ENCODE measurements around the gene GP5. TPM values are rescaled to one million over a fixed set of nuclear protein-coding genes. Genes with fewer than 3 reads are reported as not detected.

Gene GP5
- total RNA-seq, 2 experiments from 2014 or later = 0.62 to 0.64 TPM

GRCh38 chr3:194424373-194424772 is 25.3 kb upstream of the GP5 start:
- Mint-ChIP-seq H3K4me3 (no peak overlapping the region), H3K4me1 (ENCODE audit: low read depth) (no peaks in the 10 kb centered on the region), H3K27ac (no peak overlapping the region)

GRCh38 chr3:194423317-194423716 is 24.3 kb upstream of the GP5 start:
- CTCF ChIA-PET = interaction anchor here (1.4 kb wide), 1 partner anchor 16 kb away, joined by 3 read pairs; no protein-coding TSS in a partner anchor
- Mint-ChIP-seq H3K36me3 (ENCODE audit: low read depth) (peaks cover 29% of the 10 kb centered on the region), H3K4me3 (no peak overlapping the region), H3K9me3 (no peaks in the 10 kb centered on the region), H3K4me1 (ENCODE audit: low read depth) (no peaks in the 10 kb centered on the region), H3K27me3 (ENCODE audit: low read depth) (no peaks in the 10 kb centered on the region), H3K27ac (no peak overlapping the region)
- intact Hi-C loops (cut with micrococcal nuclease) = no loop called here
- no peak for DNase-seq

More at GRCh38 chr3:194424373-194424772, 25.3 kb upstream of the GP5 start:
- DNase-seq = no peak
- no peaks in the 10 kb centered on the region for H3K9me3 Mint-ChIP-seq
- no peaks in the 10 kb centered on the region for H3K27me3 Mint-ChIP-seq (ENCODE audit: low read depth)
- intact Hi-C loops (cut with micrococcal nuclease) = no loop called here
- H3K36me3 Mint-ChIP-seq (ENCODE audit: low read depth) = peaks cover 28% of the 10 kb centered on the region
- CTCF ChIA-PET = no interaction called here

GRCh38 chr3:194422188-194422587 is 23.1 kb upstream of the GP5 start:
- no peaks in the 10 kb centered on the region for H3K27me3 Mint-ChIP-seq (ENCODE audit: low read depth)
- intact Hi-C loops (cut with micrococcal nuclease) = no loop called here
- CTCF ChIA-PET = interaction anchor here (0.6 to 1.4 kb wide), 2 partner anchors 15 to 31 kb away, joined by 3 to 5 read pairs; no protein-coding TSS in a partner anchor
- no peak overlapping the region for H3K27ac Mint-ChIP-seq
- no peak overlapping the region for H3K4me3 Mint-ChIP-seq
- H3K4me1 Mint-ChIP-seq (ENCODE audit: low read depth) = no peaks in the 10 kb centered on the region
- H3K9me3 Mint-ChIP-seq = no peaks in the 10 kb centered on the region
- no peak for DNase-seq
- H3K36me3 Mint-ChIP-seq (ENCODE audit: low read depth) = peaks cover 24% of the 10 kb centered on the region

DNA sequence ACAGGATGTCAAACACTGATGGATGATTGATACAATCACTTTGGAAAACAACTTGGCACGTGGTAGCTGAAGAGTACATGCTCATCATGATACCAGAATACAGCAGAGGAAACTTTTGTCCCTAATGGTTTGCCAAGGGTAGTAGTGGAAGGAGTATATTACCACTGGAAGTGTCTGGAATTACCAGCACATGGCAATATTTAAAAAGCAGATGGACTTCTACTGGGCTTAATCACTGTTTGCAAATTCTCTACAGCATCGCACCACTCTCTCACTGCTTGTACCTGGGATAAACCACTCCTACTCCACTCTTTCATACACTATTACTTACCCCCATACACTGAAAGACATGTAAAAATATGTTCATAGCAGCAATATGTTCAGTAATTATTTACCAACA is 19.6 kb upstream of the GP5 start:
- CTCF ChIA-PET = no interaction called here
- intact Hi-C loops (cut with micrococcal nuclease) = no loop called here

GRCh38 chr3:194407423-194407822 is 8.4 kb upstream of the GP5 start:
- CTCF ChIA-PET = interaction anchor here (0.9 to 15.7 kb wide), 10 partner anchors 11 to 188 kb away, joined by 3 to 166 read pairs (median 4); partner anchors contain the start of gene GP5
- Mint-ChIP-seq H3K27ac (no peak overlapping the region), H3K9me3 (no peaks in the 10 kb centered on the region), H3K36me3 (ENCODE audit: low read depth) (peaks cover 16% of the 10 kb centered on the region), H3K27me3 (ENCODE audit: low read depth) (no peaks in the 10 kb centered on the region), H3K4me1 (ENCODE audit: low read depth) (peaks cover 2% of the 10 kb centered on the region), H3K4me3 (no peak overlapping the region)
- DNase-seq = no peak
- intact Hi-C loops (cut with micrococcal nuclease) = no loop called here

More for the DNA sequence above, 19.6 kb upstream of the GP5 start:
- Mint-ChIP-seq H3K9me3 (no peaks in the 10 kb centered on the region), H3K27ac (no peak overlapping the region), H3K4me3 (no peak overlapping the region), H3K36me3 (ENCODE audit: low read depth) (peaks cover 22% of the 10 kb centered on the region), H3K4me1 (ENCODE audit: low read depth) (no peaks in the 10 kb centered on the region), H3K27me3 (ENCODE audit: low read depth) (no peaks in the 10 kb centered on the region)
- no peak for DNase-seq

DNA sequence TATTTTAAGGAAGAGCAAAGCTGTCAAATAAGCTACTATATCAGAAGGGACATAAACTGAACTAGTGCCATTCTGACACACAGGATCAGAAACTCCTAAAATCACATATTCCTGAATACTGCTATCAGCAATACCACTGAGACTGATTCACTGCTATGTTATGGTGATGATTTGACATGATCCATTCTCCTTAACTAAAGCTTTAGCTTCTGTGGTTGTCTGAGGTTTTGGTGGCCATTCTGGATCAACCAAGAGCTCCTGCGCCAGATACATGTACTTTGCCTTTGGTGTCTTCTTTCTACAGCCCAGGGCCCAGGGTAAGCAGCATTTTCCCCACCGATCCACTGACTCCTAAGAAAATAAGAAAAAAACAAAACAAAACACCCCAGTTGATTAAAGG is 6.7 kb upstream of the GP5 start:
- H3K4me1 Mint-ChIP-seq (ENCODE audit: low read depth) = peaks cover 2% of the 10 kb centered on the region
- DNase-seq = no peak

DNA sequence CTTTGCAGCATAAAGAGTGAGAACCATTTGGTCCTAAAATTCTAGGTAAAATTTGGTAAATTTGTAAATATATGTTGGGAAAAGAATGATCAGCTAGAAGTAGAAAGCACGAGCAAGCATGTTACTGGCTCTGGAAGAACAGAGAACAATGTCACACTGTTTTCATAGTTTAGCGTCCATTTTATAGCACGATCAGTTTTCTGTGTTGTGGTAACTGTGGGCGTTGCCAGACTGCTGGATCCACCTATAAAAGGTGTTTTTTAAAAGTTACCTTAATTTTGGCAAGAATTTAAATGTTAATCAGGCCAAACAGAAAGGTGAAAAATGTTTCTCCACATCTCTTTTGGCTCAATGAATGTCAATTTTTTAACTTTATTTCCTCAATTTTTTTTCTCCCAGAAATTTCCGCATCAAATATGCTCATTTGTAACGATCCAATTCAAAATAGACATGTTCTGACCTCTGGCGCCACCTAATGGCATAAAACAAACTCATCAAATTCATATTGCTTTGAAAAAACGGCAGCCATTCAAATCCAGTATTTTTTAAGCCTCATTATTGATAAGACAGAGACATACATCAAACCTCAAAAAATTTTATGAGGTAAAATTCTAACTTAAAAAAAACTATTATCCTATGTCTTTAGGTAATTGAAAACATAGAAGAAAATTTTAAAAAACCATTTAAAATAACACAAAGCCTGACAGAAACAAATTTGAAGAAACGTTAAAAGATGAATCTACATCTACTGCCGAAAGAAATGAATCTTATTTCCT is 5.5 kb upstream of the GP5 start:
- peak; percentile 60 for DNase-seq
- CTCF ChIA-PET = interaction anchor here (0.6 to 15.7 kb wide), 10 partner anchors 8 to 83 kb away, joined by 3 to 166 read pairs (median 4); partner anchors contain the start of gene GP5
- intact Hi-C loops (cut with micrococcal nuclease) = loop anchor here (1.0 to 2.0 kb wide), 2 partner anchors 60 to 71 kb away; no protein-coding TSS in a partner anchor
- Mint-ChIP-seq H3K27me3 (ENCODE audit: low read depth) (no peaks in the 10 kb centered on the region), H3K4me3 (no peak overlapping the region), H3K36me3 (ENCODE audit: low read depth) (peaks cover 8% of the 10 kb centered on the region), H3K4me1 (ENCODE audit: low read depth) (peaks cover 9% of the 10 kb centered on the region), H3K9me3 (no peaks in the 10 kb centered on the region), H3K27ac (no peak overlapping the region)

More for the DNA sequence above, 6.7 kb upstream of the GP5 start:
- H3K4me3 Mint-ChIP-seq = no peak overlapping the region
- CTCF ChIA-PET = interaction anchor here (0.8 to 15.7 kb wide), 5 partner anchors 9 to 72 kb away, joined by 3 to 166 read pairs (median 31); partner anchors contain the start of gene GP5
- no peak overlapping the region for H3K27ac Mint-ChIP-seq
- H3K27me3 Mint-ChIP-seq (ENCODE audit: low read depth) = no peaks in the 10 kb centered on the region
- intact Hi-C loops (cut with micrococcal nuclease) = loop anchor here (2.0 kb wide), 1 partner anchor 61 kb away; no protein-coding TSS in a partner anchor
- no peaks in the 10 kb centered on the region for H3K9me3 Mint-ChIP-seq
- peaks cover 11% of the 10 kb centered on the region for H3K36me3 Mint-ChIP-seq (ENCODE audit: low read depth)

GRCh38 chr3:194401868-194402329 is 2.8 kb upstream of the GP5 start:
- no peak for DNase-seq
- Mint-ChIP-seq H3K27ac (no peak overlapping the region), H3K4me1 (ENCODE audit: low read depth) (peaks cover 32% of the 10 kb centered on the region), H3K27me3 (ENCODE audit: low read depth) (peaks cover 5% of the 10 kb centered on the region), H3K36me3 (ENCODE audit: low read depth) (peaks cover 3% of the 10 kb centered on the region), H3K9me3 (no peaks in the 10 kb centered on the region), H3K4me3 (no peak overlapping the region)
- intact Hi-C loops (cut with micrococcal nuclease) = no loop called here
- CTCF ChIA-PET = interaction anchor here (1.0 to 15.7 kb wide), 5 partner anchors 13 to 69 kb away, joined by 3 to 166 read pairs (median 4); no protein-coding TSS in a partner anchor

DNA sequence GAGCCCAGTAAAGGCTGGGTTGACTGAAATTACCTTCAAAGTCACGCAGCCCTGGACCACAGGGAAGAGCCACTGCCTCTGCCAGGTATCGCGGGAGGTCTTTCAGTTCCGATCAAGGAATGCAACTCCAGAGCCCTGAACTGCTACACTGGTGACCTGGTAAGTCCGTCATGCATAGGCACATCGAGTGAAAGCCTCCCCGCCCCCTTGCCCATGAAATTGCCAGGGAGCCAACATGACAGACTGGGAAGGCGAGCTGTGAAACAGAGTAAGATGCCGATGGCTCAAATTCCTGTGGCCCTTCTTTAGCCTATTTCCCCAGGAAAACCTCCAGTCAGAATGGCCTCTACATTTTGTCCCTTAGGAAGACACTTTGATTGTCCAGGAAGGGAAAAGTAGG is 2.3 kb upstream of the GP5 start:
- peaks cover 5% of the 10 kb centered on the region for H3K27me3 Mint-ChIP-seq (ENCODE audit: low read depth)
- CTCF ChIA-PET = interaction anchor here (15.7 kb wide), 1 partner anchor 59 kb away, joined by 166 read pairs; no protein-coding TSS in a partner anchor
- H3K4me1 Mint-ChIP-seq (ENCODE audit: low read depth) = peaks cover 35% of the 10 kb centered on the region
- no peak for DNase-seq
- peaks cover 3% of the 10 kb centered on the region for H3K36me3 Mint-ChIP-seq (ENCODE audit: low read depth)
- intact Hi-C loops (cut with micrococcal nuclease) = no loop called here
- H3K27ac Mint-ChIP-seq = no peak overlapping the region
- no peak overlapping the region for H3K4me3 Mint-ChIP-seq
- no peaks in the 10 kb centered on the region for H3K9me3 Mint-ChIP-seq

- H3K36me3 Mint-ChIP-seq (ENCODE audit: low read depth) = peaks cover 3% of the 10 kb centered on the region
- no peak overlapping the region for H3K4me3 Mint-ChIP-seq
- CTCF ChIA-PET = interaction anchor here (0.6 to 15.7 kb wide), 3 partner anchors 57 to 159 kb away, joined by 3 to 166 read pairs (median 4); no protein-coding TSS in a partner anchor
- no peaks in the 10 kb centered on the region for H3K9me3 Mint-ChIP-seq
- H3K4me1 Mint-ChIP-seq (ENCODE audit: low read depth) = peaks cover 49% of the 10 kb centered on the region
- H3K27ac Mint-ChIP-seq = no peak overlapping the region
- DNase-seq = peak; percentile 8
- intact Hi-C loops (cut with micrococcal nuclease) = loop anchor here (5.0 kb wide), 2 partner anchors 232 to 623 kb away; partner anchors contain the start of gene TMEM44
- peaks cover 5% of the 10 kb centered on the region for H3K27me3 Mint-ChIP-seq (ENCODE audit: low read depth)
These were observed 877 bp upstream of the GP5 start for GRCh38 chr3:194399874-194400411.

DNA sequence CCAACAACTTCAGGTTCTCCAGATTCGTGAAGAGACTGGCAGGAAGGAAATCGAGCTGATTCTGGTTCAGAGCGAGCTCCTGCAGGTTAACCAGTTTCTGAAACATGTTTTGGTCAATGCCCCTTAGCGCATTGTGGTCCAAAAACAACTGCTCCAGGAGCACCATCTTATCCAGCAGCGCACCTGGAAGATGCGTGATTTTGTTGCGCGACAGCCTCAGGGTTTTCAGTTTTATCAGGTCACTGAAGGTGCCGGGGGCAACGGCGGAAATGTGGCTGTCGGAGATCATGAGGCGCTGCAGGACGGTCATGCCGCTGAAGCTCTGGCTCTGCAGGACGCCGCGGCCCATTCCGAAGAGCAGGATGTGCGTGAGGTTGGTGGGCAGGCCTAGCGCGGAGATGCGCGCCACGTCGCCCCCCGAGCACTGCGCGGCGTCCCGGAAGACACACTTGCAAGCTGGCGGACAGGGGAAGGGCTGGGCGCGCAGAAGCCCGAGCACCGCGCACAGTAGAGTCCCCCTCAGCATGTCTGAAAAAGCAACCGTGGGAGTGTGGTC is 1.2 kb downstream of the GP5 start:
- no peak overlapping the region for H3K27ac Mint-ChIP-seq
- H3K4me3 Mint-ChIP-seq = peak overlapping the region; percentile 76
- peaks cover 53% of the 10 kb centered on the region for H3K4me1 Mint-ChIP-seq (ENCODE audit: low read depth)
- CTCF ChIA-PET = interaction anchor here (1.0 to 15.7 kb wide), 6 partner anchors 9 to 116 kb away, joined by 3 to 166 read pairs (median 17); no protein-coding TSS in a partner anchor
- no peaks in the 10 kb centered on the region for H3K36me3 Mint-ChIP-seq (ENCODE audit: low read depth)
- H3K27me3 Mint-ChIP-seq (ENCODE audit: low read depth) = peaks cover 5% of the 10 kb centered on the region
- no peaks in the 10 kb centered on the region for H3K9me3 Mint-ChIP-seq
- peak; percentile 43 for DNase-seq
- intact Hi-C loops (cut with micrococcal nuclease) = loop anchor here (2.0 to 5.0 kb wide), 7 partner anchors 53 to 621 kb away; partner anchors contain the start of genes ATP13A3, HES1 and TMEM44

All from activated naive CD4-positive, alpha-beta T cell treated with anti-CD3 and anti-CD28 coated beads for 36 hours (primary cell).